Calu3 (cell line): ENCODE results near the gene ASPHD1. TPM values are rescaled to one million over a fixed set of nuclear protein-coding genes. Genes with fewer than 3 reads are reported as not detected.

Experiments used
- BruUV-seq: library from RNA; stranded (reverse); fragments of 400-500 nt; replicated peaks from 2 replicates; lab custom pipeline; 2021; lab: Mats Ljungman, UMichigan
- CTCF ChIA-PET: fragments of 300-600 bp; sonication (Branson Sonifier 250); formaldehyde crosslinking; loops from one replicate; lab custom pipeline; 2022; ENCODE audit warnings: antibody characterized with exemption; lab: Charles Lee
- DNase-seq: peaks from one replicate; pipeline ENCODE4 v3.0.0; 2022
- H3K27ac Mint-ChIP-seq: one replicate; pipeline ENCODE4 v1.8.0; 2022; ENCODE audit warnings: mixed read lengths; ENCODE audit not compliant: unreplicated experiment
- H3K27me3 Mint-ChIP-seq: one replicate; pipeline ENCODE4 v1.8.0; 2022; ENCODE audit warnings: mixed read lengths; ENCODE audit not compliant: unreplicated experiment
- H3K36me3 Mint-ChIP-seq: one replicate; pipeline ENCODE4 v1.8.0; 2022; ENCODE audit warnings: mild to moderate bottlenecking, moderate library complexity, mixed read lengths; ENCODE audit not compliant: insufficient read depth, unreplicated experiment
- H3K4me1 Mint-ChIP-seq: one replicate; pipeline ENCODE4 v1.8.0; 2022; ENCODE audit warnings: mild to moderate bottlenecking, low read depth, mixed read lengths; ENCODE audit not compliant: unreplicated experiment
- H3K4me3 Mint-ChIP-seq: one replicate; pipeline ENCODE4 v1.8.0; 2022; ENCODE audit warnings: mild to moderate bottlenecking, low read depth, moderate library complexity, mixed read lengths; ENCODE audit not compliant: unreplicated experiment
- H3K9me3 Mint-ChIP-seq: one replicate; pipeline ENCODE4 v1.8.0; 2022; ENCODE audit warnings: low read depth, mixed read lengths; ENCODE audit not compliant: unreplicated experiment
- CTCF ChIP-seq: fragments of 200-600 bp; IDR thresholded peaks from one replicate; pipeline ENCODE4 v1.8.0; 2022; ENCODE audit warnings: antibody characterized with exemption; ENCODE audit not compliant: unreplicated experiment
- intact Hi-C: fragments of 100-400 bp; cut with micrococcal nuclease; formaldehyde crosslinking; loops from one replicate; pipeline ENCODE4 v1.10.0; 2022; ENCODE audit not compliant: unreplicated experiment
- total RNA-seq: library from RNA; stranded (reverse); gene quantifications from 2 replicates; pipeline ENCODE4 v1.2.3, GENCODE V29; 2022

The ASPHD1 gene
- total RNA-seq, 1 experiment from 2014 or later = 54.1 TPM

- intact Hi-C loops = no loop called here
- Mint-ChIP-seq H3K27me3 (no peaks in the 10 kb centered on the region), H3K4me1 (peaks cover 42% of the 10 kb centered on the region), H3K36me3 (peaks cover 82% of the 10 kb centered on the region), H3K9me3 (no peaks in the 10 kb centered on the region), H3K4me3 (no peak overlapping the region), H3K27ac (no peak overlapping the region)
- peak; percentile 6 for TF ChIP-seq CTCF
- DNase-seq = no peak
- BruUV-seq = no TSS peak
- CTCF ChIA-PET = interaction anchor here (0.5 to 2.7 kb wide), 4 partner anchors 9 to 116 kb away, joined by 3 to 12 read pairs (median 4); partner anchors contain the start of genes KCTD13 and TMEM219
Observed at GRCh38 chr16:29916979-29917378, 16.7 kb downstream of the ASPHD1 start.

GRCh38 chr16:29920288-29921033, 20.2 kb downstream of the ASPHD1 start:
- DNase-seq = no peak
- intact Hi-C loops = loop anchor here (10.0 kb wide), 1 partner anchor 54 kb away; the partner anchor contains the start of gene TAOK2
- CTCF ChIA-PET = interaction anchor here (0.5 kb wide), 1 partner anchor 12 kb away, joined by 3 read pairs; no protein-coding TSS in a partner anchor
- Mint-ChIP-seq H3K27me3 (no peaks in the 10 kb centered on the region), H3K9me3 (no peaks in the 10 kb centered on the region), H3K27ac (no peak overlapping the region), H3K4me3 (no peak overlapping the region), H3K36me3 (peaks cover 69% of the 10 kb centered on the region), H3K4me1 (peaks cover 29% of the 10 kb centered on the region)
- no TSS peak for BruUV-seq
- no peak for TF ChIP-seq CTCF

- Mint-ChIP-seq H3K4me3 (no peak overlapping the region), H3K27me3 (no peaks in the 10 kb centered on the region), H3K27ac (no peak overlapping the region), H3K4me1 (peaks cover 24% of the 10 kb centered on the region), H3K9me3 (no peaks in the 10 kb centered on the region), H3K36me3 (peaks cover 69% of the 10 kb centered on the region)
- no TSS peak for BruUV-seq
- intact Hi-C loops = loop anchor here (10.0 kb wide), 1 partner anchor 54 kb away; the partner anchor contains the start of gene TAOK2
- TF ChIP-seq CTCF = no peak
- no peak for DNase-seq
- CTCF ChIA-PET = interaction anchor here (0.5 kb wide), 1 partner anchor 13 kb away, joined by 3 read pairs; no protein-coding TSS in a partner anchor
Observed at GRCh38 chr16:29921034-29921385, 20.7 kb downstream of the ASPHD1 start.

GRCh38 chr16:29922326-29922725, 22.0 kb downstream of the ASPHD1 start:
- peaks cover 66% of the 10 kb centered on the region for H3K36me3 Mint-ChIP-seq
- BruUV-seq = no TSS peak
- H3K27me3 Mint-ChIP-seq = no peaks in the 10 kb centered on the region
- intact Hi-C loops = loop anchor here (10.0 kb wide), 1 partner anchor 52 kb away; the partner anchor contains the start of gene TAOK2
- H3K4me1 Mint-ChIP-seq = peaks cover 23% of the 10 kb centered on the region
- H3K9me3 Mint-ChIP-seq = no peaks in the 10 kb centered on the region
- CTCF ChIA-PET = no interaction called here
- H3K4me3 Mint-ChIP-seq = no peak overlapping the region
- TF ChIP-seq CTCF = no peak
- DNase-seq = no peak
- no peak overlapping the region for H3K27ac Mint-ChIP-seq
